Measurements from ENCODE around the gene ZNF513. TPM values are rescaled to one million over a fixed set of nuclear protein-coding genes. Genes with fewer than 3 reads are reported as not detected.

ZNF513 gene
- total RNA-seq, 1 donor from 2014 or later = 7.1 TPM

DNA sequence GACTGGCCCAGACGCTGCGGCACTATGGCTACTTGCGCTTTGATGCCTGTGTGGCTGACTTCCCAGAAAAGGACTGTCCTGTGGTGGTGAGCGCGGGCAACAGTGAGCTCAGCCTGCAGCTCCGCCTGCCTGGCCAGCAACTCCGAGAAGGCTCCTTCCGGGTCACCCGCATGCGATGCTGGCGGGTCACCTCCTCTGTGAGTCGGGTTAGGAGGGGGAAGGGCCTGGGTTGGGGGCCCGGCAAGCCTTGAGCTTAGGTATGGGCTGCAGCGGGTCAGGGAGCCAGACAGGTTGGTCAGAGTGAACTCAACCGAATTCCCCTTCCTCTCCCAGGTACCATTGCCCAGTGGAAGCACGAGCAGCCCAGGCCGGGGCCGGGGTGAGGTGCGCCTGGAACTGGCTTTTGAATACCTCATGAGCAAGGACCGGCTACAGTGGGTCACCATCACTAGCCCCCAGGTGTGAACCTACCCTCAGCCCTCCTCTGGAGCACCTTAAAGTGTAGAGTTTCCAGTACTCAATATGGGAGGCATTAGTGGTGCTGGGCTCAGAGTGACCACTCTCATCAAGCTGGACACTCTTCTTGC is 4.9 kb downstream of the ZNF513 start:
- FAIRE-seq (no peak), DNase-seq (ENCODE audit: low read depth) (no peak)
- TF ChIP-seq, protein P1, sequence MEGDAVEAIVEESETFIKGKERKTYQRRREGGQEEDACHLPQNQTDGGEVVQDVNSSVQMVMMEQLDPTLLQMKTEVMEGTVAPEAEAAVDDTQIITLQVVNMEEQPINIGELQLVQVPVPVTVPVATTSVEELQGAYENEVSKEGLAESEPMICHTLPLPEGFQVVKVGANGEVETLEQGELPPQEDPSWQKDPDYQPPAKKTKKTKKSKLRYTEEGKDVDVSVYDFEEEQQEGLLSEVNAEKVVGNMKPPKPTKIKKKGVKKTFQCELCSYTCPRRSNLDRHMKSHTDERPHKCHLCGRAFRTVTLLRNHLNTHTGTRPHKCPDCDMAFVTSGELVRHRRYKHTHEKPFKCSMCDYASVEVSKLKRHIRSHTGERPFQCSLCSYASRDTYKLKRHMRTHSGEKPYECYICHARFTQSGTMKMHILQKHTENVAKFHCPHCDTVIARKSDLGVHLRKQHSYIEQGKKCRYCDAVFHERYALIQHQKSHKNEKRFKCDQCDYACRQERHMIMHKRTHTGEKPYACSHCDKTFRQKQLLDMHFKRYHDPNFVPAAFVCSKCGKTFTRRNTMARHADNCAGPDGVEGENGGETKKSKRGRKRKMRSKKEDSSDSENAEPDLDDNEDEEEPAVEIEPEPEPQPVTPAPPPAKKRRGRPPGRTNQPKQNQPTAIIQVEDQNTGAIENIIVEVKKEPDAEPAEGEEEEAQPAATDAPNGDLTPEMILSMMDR (IDR thresholded peaks at IDR 0.05; ENCODE audit: insufficient read depth, low read length, severe bottlenecking) = no peak
- no peaks in the 10 kb centered on the region for H3K27me3 ChIP-seq (ENCODE audit: control insufficient read depth, insufficient read depth, low read length)
- peaks cover 27% of the 10 kb centered on the region for H3K36me3 ChIP-seq (ENCODE audit: control insufficient read depth, insufficient read depth, low read length)
- H3K4me3 ChIP-seq (ENCODE audit: low read depth, low read length) = no peak overlapping the region

DNA sequence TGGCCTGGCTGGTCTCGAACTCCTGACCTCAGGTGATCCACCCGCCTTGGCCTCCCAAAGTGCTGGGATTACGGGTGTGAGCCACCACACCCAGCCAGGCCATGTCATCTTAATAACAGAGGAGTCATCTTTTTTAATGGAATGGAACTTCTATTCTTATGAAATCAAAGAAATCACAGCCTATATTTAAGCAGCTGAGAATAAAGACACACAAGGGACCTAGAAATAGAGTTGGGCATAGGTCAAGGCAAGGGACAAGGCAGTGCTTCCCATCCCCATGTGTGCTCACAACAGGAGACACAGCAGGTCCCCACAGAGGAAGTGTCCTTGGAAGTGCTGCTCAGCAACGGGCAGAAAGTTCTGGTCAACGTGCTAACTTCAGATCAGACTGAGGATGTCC is 7.0 kb downstream of the ZNF513 start:
- FAIRE-seq = no peak
- Histone ChIP-seq H3K27me3 (ENCODE audit: control insufficient read depth, insufficient read depth, low read length) (no peaks in the 10 kb centered on the region), H3K36me3 (ENCODE audit: control insufficient read depth, insufficient read depth, low read length) (peaks cover 28% of the 10 kb centered on the region), H3K4me3 (ENCODE audit: low read depth, low read length) (no peak overlapping the region)
- no peak for DNase-seq (ENCODE audit: low read depth)
- TF ChIP-seq, protein P1 (IDR thresholded peaks at IDR 0.05; ENCODE audit: insufficient read depth, low read length, severe bottlenecking) = no peak

DNA sequence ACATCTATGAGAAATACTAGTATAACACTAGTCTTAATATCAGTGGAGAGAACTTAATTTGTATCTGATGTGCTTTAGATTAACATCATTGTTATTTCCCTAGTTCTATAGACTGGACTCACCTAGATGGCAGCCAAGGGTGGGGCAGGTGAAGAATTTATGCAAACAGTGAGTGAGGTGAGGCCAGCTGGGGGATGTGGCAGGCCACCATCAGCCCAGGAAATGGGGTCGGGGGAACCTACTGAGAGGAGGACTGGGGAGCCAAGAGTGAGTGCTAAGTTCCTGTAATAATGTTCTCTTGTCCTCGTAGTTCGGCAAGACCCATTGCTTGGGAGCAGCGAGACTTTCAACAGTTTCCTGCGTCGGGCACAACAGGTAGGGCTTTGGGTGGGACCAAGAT is 7.6 kb downstream of the ZNF513 start:
- TF ChIP-seq, protein P1 (IDR thresholded peaks at IDR 0.05; ENCODE audit: insufficient read depth, low read length, severe bottlenecking) = no peak
- Histone ChIP-seq H3K27me3 (ENCODE audit: control insufficient read depth, insufficient read depth, low read length) (no peaks in the 10 kb centered on the region), H3K4me3 (ENCODE audit: low read depth, low read length) (no peak overlapping the region), H3K36me3 (ENCODE audit: control insufficient read depth, insufficient read depth, low read length) (peaks cover 29% of the 10 kb centered on the region)
- no peak for FAIRE-seq
- no peak for DNase-seq (ENCODE audit: low read depth)

DNA sequence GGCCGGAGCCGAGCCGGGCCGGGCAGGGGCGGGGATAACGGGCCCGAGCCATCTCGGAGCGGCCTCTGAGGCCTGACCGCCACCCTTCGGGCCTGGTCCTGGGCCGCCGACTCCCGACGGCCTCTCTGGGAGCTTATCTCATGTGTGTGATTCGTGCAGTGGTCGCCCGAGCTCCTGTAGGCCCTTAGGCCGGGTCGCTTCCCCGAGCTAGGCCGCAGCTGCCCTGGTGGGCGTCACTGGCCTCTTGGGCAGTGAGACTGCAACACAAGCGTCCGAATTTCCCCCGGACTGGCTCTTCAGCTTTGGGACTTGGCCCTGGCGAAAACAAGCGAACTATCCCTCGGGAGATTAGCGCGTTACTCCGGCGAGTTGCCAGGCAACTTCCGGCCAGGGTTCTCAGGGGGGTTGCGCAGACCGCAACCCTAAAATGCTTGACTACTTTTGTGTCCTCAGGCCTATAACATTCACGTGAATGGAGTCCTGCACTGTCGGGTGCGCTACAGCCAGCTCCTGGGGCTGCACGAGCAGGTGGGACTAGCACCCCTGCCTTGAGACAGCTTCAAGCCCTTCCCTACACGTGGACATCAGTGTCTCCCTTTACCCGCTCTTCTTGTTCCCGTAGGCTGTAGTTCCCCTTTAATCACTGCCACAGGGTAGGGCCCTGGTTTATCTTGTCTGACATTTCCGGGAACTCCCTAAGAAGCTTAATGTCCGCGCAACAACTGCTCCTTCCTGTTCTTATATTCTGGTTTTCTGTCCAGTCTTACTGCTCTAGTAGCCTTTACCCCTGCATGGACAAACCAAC is 9.5 kb downstream of the ZNF513 start:
- Histone ChIP-seq H3K27me3 (ENCODE audit: control insufficient read depth, insufficient read depth, low read length) (no peaks in the 10 kb centered on the region), H3K36me3 (ENCODE audit: control insufficient read depth, insufficient read depth, low read length) (peaks cover 34% of the 10 kb centered on the region), H3K4me3 (ENCODE audit: low read depth, low read length) (peak overlapping the region; percentile 98)
- DNase-seq (ENCODE audit: low read depth) (peak; percentile 47), FAIRE-seq (no peak)
- TF ChIP-seq, protein P1 (IDR thresholded peaks at IDR 0.05; ENCODE audit: insufficient read depth, low read length, severe bottlenecking) = no peak

DNA sequence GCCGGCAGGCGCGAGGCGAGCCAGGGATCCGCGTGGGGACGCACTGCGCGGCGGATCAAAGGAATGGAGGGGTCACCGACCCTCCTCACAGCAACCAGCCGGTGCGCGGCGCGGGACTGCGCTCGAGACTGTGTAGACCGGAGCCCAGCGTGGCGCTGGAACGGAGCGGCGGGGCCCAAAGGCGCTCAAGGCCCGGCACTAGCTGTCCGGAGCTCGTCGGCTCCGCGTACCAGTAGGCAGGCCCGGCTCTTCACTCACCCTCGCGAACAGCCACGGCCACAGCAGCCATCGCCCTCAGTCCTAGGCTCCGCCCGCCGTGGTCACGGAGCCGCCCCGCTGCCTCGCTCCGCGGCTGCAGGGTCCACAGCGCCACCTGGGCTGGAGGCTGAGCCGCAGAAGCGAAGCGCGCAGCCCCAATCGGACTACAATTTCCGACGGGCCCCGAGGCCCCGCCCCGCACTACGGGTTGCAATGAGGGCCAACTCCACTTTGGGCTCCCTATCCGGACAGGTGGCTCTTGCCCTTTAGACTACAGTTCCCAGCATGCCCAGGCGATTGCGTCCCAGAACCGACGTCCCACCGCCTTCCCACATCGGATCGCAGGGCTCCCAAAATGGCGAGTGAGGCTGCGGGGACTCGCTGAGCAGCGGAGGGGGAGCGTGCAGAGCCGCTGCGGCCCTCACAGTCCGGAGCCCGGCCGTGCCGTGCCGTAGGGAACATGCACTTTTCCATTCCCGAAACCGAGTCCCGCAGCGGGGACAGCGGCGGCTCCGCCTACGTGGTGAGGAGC is 10.3 kb downstream of the ZNF513 start, which contains the start of the genes EIF2B4 and SNX17:
Gene EIF2B4, minus strand, starts transcription at position 313 of the 790 bp plus-strand sequence. Its CDS starts 24 bp downstream, at position 289.
Gene SNX17, plus strand, starts transcription at position 591 of the 790 bp plus-strand sequence. Its CDS starts 128 bp downstream, at position 719.
- TF ChIP-seq, protein P1 (IDR thresholded peaks at IDR 0.05; ENCODE audit: insufficient read depth, low read length, severe bottlenecking) = peak; percentile 93
- DNase-seq (ENCODE audit: low read depth) (peak; percentile 97), FAIRE-seq (no peak)
- peak within 1 kb of the TSS; percentile 98 for H3K4me3 ChIP-seq (ENCODE audit: low read depth, low read length)
- peaks cover 29% of the 10 kb centered on the region for H3K36me3 ChIP-seq (ENCODE audit: control insufficient read depth, insufficient read depth, low read length)
- H3K27me3 ChIP-seq (ENCODE audit: control insufficient read depth, insufficient read depth, low read length) = no peaks in the 10 kb centered on the region
